GM18861 (cell line): Measurements from ENCODE around the gene COL6A3.

Experiments used
- ATAC-seq: cut with Tn5 transposase; IDR thresholded peaks from one replicate; pipeline ENCODE4 v1.9.1; 2021; ENCODE audit not compliant: unreplicated experiment

Gene COL6A3

DNA sequence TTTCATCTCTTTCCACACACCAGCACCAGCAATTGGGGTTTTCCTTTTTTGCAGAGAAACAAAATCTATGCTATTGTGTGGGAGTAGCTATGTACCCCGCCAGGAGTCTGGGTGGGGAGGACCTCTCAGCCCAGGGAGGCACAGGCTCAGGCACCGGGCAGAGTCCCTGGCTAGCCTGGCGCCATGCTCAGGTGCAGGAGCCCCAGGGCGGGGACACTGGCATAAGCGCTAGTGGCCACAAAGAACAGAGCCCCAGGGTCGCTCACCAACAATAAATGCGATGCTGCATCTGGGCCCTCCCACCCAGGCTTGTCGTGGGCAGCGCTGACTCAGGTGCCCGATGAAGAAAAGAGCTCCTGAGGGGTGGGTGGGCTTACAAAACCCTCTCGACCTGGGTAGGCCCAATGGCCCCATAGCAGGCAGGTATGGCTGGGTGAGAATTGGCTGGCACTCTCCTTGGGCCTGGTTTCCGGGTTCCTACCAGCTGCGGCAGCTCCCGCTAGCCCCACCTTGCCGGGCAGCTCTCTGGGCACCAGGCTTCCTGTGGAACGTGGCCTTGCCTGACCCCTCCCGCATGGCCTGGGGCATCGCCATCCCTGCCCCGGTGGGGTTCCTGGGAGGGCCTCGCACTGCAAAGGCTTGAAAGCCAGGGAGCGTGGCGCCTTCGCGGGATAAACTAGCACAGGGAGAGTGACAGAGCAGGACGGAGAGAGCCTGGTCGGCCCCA, 31.8 kb upstream of the COL6A3 start:
- no peak for ATAC-seq

GRCh38 chr2:237444071-237444470, 30.1 kb upstream of the COL6A3 start:
- no peak for ATAC-seq

DNA sequence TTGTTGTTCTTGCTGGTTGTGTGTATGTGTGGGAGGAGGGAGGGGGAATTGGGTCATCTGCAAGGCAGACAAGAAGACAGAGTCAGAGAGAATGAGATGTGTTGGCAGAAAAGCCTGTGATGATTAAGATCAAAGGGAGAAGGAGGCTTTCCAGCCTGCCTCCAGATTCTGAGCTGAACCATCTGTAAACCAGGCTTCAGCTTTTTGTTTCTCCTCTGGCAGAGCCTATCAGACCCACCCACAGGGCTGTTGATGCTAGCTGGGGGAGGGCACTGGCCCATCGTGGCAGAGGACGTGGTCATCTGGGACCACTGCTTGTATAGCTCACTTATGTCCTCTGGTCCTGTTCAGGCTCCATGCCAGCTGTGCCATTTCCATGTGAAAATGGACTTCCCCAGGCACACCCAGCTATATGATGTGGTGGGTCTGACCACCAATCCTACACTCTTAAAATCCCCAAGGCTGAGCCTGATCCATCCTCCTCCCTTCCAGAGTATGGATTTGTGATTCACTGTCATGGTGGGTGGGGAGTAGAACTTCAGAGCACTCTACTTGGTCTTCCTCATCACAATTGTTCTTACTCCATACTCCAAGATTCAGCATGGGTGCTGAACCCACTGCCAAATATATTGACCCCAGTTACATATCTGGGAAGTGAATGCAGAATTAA, 27.8 kb upstream of the COL6A3 start:
- ATAC-seq: no peak

DNA sequence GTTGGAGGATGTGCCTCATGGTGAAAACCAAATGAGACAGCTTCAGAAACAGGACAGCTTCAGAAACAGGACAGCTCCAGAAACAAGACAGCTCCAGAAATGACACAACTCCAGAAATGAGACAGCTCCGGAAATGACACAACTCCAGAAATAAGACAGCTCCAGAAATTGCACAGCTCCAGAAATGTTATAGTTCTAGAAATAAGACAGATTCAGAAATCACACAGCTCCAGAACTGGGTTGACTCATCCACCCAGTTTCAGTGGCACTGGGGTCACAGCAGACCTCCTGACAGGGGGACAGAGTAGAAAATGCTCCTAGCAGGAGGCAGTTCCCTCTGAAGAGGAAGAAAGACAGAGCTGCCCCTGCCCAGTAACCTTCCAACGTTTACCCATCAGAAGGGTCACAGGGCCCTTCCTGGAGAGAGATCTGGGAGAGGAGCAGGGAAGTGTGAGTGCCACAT, 26.9 kb upstream of the COL6A3 start:
- ATAC-seq: no peak

DNA sequence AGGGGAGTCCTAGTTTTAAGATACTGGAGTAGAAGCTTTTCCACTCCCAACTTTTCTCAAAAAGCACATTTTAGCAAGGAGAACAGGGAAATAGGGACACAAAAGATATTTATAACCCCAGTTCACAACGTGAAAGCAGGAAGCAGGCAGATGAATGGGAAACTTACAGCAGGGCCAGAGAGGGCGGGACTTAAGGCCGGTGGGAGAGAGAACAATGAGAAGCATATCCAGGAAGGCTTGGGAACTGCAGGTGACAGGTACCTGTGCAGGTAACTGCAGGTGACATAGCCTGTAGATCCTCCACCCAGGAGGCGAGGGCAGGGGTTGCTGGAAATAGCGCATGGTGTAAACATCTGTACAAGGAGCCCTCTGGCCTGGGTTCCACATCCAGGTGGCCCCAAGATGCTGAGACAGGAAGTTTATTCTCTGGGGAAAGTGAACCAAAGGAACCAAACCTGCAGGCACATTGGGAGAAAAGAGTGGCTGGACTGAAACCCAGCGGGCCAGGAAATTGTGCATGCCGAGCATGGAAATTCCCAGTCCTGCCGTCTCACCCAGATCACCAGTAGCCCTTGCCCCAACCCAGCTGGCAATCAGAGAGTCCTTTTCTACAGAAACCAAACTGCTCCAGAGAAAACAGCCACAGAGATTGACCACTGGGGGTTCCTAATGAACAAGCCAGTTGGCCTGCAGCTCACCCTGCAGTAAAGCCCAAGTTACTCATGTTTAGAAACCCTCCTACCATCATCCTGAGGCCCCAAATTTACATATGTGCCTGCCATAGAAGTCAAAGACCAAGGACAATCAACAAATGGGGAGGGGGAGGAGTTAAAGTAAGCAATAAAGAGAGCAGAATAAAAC, 24.3 kb upstream of the COL6A3 start:
- ATAC-seq: no peak

- no peak for ATAC-seq
Observed at GRCh38 chr2:237437566-237437965, 23.6 kb upstream of the COL6A3 start.

DNA sequence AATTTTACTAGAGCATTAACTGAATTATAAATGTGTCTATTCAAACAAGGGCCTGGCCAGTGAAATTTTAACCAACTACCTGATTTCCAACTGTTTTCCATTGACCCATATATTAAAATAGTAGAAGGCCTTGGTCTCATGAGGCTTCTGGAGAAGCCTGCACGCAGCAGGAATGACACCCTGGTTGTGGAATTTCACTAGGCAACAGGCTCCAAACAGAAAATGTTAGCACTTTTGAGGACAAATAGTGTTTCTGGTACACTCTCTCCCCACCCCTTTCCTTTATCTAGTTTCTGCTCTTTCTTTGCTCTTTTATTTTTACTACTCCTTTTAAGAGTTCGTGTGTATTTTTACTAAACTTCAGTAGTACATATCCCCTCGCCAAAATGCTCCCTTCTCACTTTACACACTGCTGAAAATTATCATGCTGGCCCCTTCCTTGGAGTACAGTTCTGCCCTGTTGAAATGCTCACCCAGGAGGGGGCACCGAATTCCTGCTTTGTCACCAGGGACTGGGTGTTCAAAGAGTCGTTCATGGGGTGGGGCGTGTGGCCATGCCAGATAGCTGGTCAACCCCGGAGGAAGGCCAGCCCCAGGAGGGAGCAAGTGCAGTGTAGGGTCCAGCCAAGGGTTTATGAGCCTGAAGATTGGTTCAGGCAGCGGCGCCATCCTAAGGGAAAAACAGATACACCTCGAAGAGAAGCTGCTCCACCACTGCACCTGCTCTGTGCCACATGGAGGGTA, 22.1 kb upstream of the COL6A3 start:
- ATAC-seq: no peak

GRCh38 chr2:237434866-237435311, 20.9 kb upstream of the COL6A3 start:
- no peak for ATAC-seq

DNA sequence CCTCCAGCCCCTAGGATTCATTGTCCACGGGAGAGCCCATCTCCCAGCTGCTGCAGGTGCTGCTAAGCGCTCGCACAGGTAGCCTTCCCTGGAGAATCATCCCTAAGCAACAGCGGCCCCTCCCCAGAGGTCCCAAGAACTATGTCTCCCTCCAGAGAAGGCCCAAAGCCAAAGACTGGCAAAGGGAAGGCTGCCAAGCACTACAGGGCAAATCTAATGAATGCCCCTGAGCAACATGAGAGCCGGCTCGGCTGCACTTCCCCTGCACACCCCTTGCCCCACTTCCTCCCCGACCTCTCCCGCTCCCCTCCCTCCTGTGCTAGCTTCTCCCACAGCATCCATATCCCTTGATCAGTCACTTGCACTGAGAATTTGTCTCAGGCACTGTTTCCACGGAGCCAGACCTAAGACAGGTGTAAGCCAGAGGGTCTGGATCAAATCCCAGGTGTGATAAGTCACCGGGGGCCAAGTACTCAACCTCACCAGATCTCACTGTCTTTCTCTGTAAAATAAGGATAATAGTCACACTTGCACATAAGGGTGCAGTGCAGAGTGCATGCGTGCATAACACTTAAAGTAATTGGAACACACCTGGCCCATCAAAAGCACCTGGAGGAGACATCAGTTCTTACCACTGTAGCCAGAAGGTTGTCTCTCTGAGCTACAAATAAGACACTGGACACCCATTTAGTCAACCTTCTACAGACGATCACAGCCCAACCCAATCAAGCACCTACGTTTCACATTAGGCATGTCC, 20.1 kb upstream of the COL6A3 start:
- no peak for ATAC-seq

GRCh38 chr2:237432484-237433092, 18.6 kb upstream of the COL6A3 start:
- no peak for ATAC-seq

GRCh38 chr2:237431837-237432236, 17.9 kb upstream of the COL6A3 start:
- no peak for ATAC-seq

DNA sequence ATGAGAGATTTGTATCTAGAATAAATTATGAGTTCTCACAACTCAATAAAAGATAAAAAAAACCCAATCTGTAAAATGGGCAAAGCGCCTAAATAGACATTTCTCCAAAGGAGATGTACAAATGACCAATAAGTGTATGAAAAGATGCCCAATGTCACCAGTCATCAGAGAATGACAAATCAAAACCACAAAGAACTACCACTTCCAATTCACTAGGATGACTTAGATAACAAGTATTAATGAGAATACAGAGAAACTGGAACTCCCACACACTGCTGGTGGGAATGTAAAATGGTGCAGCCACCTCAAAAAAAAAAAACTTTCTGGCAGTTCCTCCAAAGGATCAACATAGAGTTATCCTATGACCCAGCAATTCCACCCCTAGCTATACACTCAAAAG, 17.4 kb upstream of the COL6A3 start:
- no peak for ATAC-seq

DNA sequence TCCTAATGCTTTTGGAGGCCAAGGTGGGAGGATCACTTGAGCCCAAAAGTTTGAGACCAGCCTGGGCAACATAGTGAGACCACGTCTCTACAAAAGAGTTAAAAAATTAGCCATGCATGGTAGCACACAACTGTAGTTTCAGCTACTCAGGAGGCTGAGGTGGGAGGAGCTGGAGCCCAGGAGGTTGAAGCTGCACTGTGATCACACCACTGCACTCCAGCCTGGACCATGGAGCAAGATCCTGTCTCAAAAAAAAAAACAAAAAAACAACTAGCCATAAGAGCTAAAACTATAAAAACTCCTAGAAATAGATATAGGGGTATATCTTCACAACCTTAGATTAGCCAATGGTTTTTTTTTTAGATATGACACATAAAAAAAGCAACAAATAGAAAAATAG, 16.9 kb upstream of the COL6A3 start:
- no peak for ATAC-seq

DNA sequence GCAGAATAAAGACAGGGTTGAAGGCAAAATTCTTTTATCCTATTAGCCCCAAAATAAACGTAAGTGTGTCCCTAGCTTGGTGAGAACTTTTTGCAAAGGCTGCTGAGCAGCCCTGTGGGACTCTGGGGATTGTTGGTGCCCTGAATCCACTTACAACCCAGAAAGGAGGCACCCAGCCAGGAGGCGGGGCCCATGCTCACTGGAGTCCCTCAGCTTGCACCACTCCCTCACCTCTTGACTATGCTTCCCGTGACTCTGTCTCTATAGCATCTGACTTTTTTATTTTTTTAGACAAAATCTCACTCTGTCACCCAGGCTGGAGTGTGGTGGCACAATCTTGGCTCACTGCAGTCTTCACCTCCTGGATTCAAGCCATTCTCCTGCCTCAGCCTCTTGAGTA, 15.8 kb upstream of the COL6A3 start:
- no peak for ATAC-seq

DNA sequence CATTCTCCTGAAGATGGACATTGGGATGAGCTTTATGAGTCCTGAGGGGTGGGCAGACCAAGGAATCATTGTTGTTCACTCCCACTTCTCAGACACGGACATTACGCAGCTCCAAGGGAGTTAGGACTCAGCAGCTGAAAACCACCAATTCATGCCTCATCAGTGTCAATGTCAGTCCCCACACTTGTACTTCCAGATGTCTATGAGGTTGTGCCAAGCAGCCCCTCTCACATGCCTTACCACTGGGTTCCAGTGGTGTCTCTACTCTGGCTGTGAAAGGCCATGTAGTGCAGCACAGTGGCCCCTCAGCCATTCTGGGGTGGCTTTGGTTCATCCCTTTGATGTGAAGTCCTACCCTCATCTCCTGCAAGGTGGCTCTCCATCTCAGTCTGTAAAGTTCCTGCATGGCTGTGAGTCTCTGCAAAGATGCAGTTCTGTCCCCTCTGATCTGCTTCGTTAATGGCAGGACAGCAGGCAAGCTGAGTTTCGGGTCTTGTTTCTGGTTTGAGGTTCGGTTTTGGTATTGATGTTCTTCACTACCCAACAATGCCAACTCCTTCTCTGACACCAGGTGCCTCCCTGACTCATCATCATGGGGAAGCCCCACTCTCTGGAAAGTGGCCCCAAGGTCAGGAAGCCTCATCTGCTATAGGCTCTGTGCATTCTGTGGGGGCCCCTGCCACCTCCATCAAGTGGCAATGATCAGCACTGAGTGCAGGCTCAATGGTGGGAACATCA, 14.0 kb upstream of the COL6A3 start:
- ATAC-seq: no peak

GRCh38 chr2:237426517-237426916, 12.6 kb upstream of the COL6A3 start:
- no peak for ATAC-seq

DNA sequence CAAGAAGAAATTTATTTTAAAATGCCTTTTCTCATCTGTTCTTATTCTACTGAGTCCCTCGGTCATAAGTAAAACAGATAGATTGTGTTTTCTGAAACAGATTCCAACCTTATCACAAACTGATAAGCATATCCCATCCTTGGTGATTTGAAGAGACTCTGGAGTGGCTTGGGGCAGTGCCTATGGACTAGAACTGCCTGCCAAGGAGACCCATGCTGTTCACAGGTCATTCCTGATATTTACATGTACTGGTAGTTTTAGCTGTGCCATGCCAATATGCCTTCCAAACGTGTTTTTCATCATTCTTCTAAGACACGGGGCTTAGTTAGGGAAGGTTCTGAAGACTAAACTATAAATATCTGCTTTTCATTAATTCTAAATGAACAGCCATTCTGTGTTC, 11.4 kb upstream of the COL6A3 start:
- ATAC-seq: no peak

DNA sequence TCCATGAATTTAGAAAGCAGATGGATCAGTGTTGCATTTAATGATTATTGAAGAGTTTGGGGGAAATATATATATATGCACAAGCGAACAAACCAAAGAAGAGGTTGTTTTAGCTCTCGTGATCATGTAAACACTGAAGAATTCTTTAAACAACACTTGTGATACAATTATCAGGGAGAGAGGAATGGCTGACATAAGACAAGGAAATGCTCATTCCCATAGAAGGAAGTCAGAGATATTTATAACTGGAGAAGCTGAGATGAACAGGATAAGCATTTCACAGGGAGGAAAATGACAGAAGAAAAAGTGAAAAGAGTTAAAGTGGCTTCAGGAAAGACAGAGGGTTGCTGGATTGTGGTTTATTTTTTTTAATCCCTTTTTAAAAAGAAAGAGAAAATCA, 10.6 kb upstream of the COL6A3 start:
- ATAC-seq: no peak

- ATAC-seq: no peak
Observed at GRCh38 chr2:237423891-237424290, 9.9 kb upstream of the COL6A3 start.
